SK-MEL-5 (cell line): ENCODE data around the gene VCL. TPM values are rescaled to one million over a fixed set of nuclear protein-coding genes. Genes with fewer than 3 reads are reported as not detected.
"Not testable (repeated sequence)": the region's sequence is repeated elsewhere in the genome, so short reads cannot be mapped to it uniquely, and the experiment has no call there.

ENCODE experiments used
- DNase-seq: peaks from one replicate; pipeline ENCODE4 v3.0.0-alpha.2; 2016; ENCODE audit warnings: low read depth, low spot score
- in situ Hi-C: cut with HindIII; loops from 2 replicates; pipeline ENCODE4 v1.10.0; 2016; ENCODE audit warnings: low sequenced_read_pairs, high pct_unique_total_duplicates, low pct_unique_long_range_greater_than_20kb
- total RNA-seq: library from RNA; depleted of rRNA; stranded (reverse); fragments of >200 nt; shearing (Covaris generic); gene quantifications from 2 replicates; pipeline ENCODE4 v1.2.3, GENCODE V29; 2014

The VCL gene
- total RNA-seq, 1 experiment from 2014 or later, result 26.6 TPM

GRCh38 chr10:73997461-73997786 is 492 bp upstream of the VCL start:
- DNase-seq, result no peak
- in situ Hi-C loops, result no loop called here

- DNase-seq, result no peak
- in situ Hi-C loops, result no loop called here
Measured at GRCh38 chr10:73998623-73998928, 660 bp downstream of the VCL start.

GRCh38 chr10:73998929-73999691 is 1.2 kb downstream of the VCL start:
- in situ Hi-C loops, result no loop called here
- peak; percentile 65 for DNase-seq

DNA sequence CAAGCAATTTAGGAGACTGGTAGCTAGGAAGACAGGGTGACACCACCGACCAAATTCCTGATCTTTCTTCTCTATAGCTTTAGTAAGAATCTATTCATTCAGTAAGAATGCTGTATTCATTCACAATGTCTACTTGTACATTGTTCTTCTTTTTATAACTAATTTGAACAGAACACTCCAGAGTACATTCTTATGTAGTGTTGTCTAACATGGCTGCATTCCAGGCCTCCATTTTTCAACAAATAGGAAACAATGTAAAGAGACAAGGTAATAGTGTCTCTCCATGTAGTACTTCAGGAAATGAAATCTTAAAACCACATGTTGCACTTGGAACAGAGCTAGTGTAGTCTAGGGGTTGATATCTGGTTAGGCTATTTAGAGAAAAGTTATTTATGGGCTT is 1.8 kb downstream of the VCL start:
- in situ Hi-C loops, result no loop called here
- DNase-seq, result peak; percentile 2

DNA sequence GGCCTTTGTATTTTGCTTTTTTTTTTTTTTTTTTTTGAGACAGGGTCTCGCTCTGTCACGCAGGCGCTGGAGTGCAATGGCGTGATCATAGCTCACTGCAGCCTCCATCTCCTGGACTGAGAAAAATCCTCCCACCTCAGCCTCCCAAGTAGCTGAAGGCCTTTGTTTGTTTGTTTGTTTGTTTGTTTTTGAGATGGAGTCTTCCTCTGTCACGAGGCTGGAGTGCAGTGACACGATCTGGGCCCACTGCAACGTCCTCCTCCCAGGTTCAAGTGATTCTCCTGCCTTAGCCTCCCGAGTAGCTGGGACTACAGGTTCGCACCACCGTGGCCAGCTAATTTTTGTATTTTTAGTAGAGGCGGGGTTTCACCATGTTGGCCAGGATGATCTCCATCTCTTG is 2.3 kb downstream of the VCL start:
- in situ Hi-C loops, DNase-seq: not testable (repeated sequence)

- in situ Hi-C loops, result no loop called here
- DNase-seq, result no peak
Measured at GRCh38 chr10:74000892-74001669, 3.2 kb downstream of the VCL start.

DNA sequence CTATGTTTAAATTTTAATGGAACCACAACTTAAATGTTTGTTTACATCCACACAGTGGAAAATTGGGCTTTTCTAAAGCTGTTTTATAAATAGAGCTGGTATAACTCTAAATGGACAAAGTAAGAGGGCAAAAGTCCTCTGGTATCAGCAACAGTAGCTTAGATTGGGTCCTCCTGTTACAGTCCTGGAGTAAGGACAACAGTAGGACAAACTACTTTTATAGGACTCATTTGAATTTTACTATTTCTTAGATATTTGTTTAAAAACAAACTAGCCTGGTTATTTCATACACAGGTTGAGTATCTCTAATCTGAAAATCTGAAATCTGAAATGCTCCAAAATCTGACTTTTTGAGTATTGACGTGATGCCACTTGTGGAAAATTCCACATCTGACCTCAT is 8.4 kb downstream of the VCL start:
- DNase-seq, result no peak
- in situ Hi-C loops, result no loop called here

- in situ Hi-C loops, result no loop called here
Measured at GRCh38 chr10:74008212-74008731, 10.4 kb downstream of the VCL start.

DNA sequence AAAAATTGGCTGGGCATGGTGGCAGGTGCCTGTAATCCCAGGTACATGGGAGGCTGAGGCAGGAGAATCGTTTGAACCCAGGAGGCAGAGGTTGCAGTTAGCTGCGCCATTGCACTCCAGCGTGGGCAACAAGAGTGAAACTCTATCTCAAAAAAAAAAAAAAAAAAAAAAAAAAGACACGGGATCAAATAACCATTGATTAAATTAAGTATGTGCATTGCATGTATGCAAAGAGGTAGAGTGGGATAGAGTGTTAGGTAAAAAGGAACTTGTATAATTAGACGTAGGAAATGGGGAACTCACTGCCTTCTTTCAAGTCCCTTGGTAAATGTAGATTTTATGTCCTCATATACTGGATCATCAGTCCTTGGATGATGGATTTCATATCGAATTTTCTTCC is 13.1 kb downstream of the VCL start:
- DNase-seq, result no peak
- in situ Hi-C loops, result no loop called here

More at GRCh38 chr10:74008212-74008731, 10.4 kb downstream of the VCL start:
- DNase-seq, result no peak

DNA sequence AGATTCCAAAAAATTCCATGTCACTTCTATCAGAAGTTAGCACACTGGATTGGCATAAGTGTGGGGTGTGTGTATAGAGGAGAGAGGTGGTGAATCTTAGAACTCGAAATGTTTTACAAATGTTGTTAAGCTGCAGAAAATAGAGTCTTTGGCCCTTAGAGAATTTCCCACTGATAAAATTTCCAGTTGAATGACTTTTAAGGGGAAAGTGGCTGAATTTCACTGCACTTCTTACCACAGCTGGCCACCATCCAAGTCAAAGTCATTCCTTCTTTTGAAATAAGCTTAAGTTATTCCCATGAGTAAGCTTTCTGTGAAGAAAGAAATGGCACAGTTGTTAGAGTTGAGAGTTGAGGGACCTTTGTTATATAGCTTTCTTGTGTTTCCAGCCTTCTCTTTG is 13.9 kb downstream of the VCL start:
- in situ Hi-C loops, result no loop called here
- DNase-seq, result peak; percentile 46

DNA sequence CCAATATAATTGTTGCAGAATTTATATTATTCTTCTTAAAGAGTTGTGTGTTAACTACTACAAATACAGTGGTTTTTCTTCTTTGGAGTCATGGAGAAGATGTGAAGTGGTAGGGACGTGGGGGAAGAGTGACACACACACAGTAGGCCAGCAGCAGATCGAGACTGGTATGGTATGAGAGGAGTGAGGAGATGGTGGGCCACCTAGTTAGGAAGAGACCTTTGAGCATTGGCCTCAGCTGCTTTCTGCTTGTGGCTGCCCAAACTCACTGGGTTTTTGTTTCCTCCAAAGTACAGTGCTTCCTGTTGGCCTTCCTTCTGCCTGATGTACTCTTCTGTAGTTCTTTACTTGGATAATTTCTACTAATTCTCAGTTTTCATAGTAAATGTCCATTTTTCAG is 14.6 kb downstream of the VCL start:
- in situ Hi-C loops, result no loop called here
- no peak for DNase-seq

GRCh38 chr10:74013004-74013403 is 15.1 kb downstream of the VCL start:
- in situ Hi-C loops, result no loop called here
- DNase-seq, result no peak

- in situ Hi-C loops, DNase-seq: not testable (repeated sequence)
Measured at GRCh38 chr10:74014574-74014973, 16.7 kb downstream of the VCL start.

DNA sequence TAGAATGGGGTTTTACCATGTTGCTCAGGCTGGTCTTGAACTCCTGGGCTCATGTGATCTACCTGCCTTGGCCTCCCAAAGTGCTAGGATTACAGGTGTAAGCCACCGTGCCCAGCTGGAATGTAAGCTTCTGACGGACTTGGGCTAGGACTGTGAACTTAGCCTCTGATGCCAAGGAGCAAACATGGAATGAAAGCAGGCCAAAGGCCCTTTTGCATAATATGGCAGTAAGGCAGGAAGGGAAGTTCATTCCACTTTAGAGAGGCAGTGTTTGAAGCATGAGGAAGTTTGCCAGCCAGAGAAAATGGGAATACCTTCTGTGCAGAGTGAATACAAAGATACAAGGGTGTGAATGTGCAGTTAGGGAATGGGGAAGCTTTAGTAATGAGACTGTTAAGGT is 20.3 kb downstream of the VCL start:
- DNase-seq, result no peak
- in situ Hi-C loops, result no loop called here

- DNase-seq, result no peak
Measured at GRCh38 chr10:74021248-74022055, 23.5 kb downstream of the VCL start.

GRCh38 chr10:74022926-74023629 is 25.2 kb downstream of the VCL start:
- DNase-seq, result no peak
- in situ Hi-C loops, result no loop called here

More at GRCh38 chr10:74021248-74022055, 23.5 kb downstream of the VCL start:
- in situ Hi-C loops, result no loop called here

DNA sequence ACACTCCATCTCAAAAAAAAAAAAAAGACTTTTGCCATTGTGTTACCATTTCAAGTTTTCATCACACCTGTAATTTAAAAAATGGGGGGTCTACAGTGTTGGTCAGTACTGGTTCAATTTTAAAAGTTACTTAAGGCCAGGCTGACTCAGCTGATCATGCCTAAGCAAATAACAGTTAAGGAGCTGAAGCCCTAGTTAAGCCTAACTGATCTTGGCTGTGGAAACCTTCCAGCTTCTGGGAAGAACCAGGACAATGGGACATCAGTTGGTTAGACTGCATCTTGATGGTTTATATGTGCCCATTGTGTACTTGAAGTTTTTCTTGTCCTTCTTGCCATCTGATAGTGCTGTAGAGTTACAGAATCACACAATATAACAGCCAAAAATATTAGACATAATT is 26.7 kb downstream of the VCL start:
- DNase-seq, result no peak
- in situ Hi-C loops, result no loop called here
